GM12892 (cell line): Measurements from ENCODE around the gene CDS1.
"Not testable (repeated sequence)": the region's sequence is repeated elsewhere in the genome, so short reads cannot be mapped to it uniquely, and the experiment has no call there.

Experiments used
- DNase-seq: peaks from one replicate; pipeline ENCODE4 v3.0.0; 2011; ENCODE audit not compliant: insufficient read length
- FAIRE-seq: peaks from 2 replicates; lab custom pipeline; 2011; peaks lifted over from hg19 to GRCh38; lab: Jason Lieb, UNC
- POLR2A ChIP-seq: IDR thresholded peaks from 2 replicates; pipeline ENCODE4 v1.6.1; 2011; ENCODE audit warnings: low read depth, low read length, control low read depth
- POLR2AphosphoS5 ChIP-seq: IDR thresholded peaks from 2 replicates; pipeline ENCODE4 v1.6.1; 2011; ENCODE audit warnings: low read depth, low read length, control low read depth
- TAF1 ChIP-seq: IDR thresholded peaks from 2 replicates; pipeline ENCODE4 v1.6.1; 2011; ENCODE audit warnings: low read depth, mild to moderate bottlenecking, control low read depth, low read length, borderline replicate concordance

Gene CDS1

GRCh38 chr4:84648863-84649647 is 66.1 kb downstream of the CDS1 start:
- no peak for DNase-seq
- FAIRE-seq, result no peak
- no peak for TF ChIP-seq POLR2AphosphoS5
- TF ChIP-seq TAF1, result no peak
- TF ChIP-seq POLR2A, result no peak

- DNase-seq, result no peak
- TF ChIP-seq TAF1, result no peak
- TF ChIP-seq POLR2AphosphoS5, result no peak
- TF ChIP-seq POLR2A, result no peak
- FAIRE-seq, result no peak
These were observed 68.6 kb downstream of the CDS1 start for GRCh38 chr4:84651499-84651898.

- no peak for TF ChIP-seq POLR2A
- TF ChIP-seq TAF1, result no peak
- TF ChIP-seq POLR2AphosphoS5, result no peak
- no peak for FAIRE-seq
- DNase-seq, result no peak
These were observed 69.6 kb downstream of the CDS1 start for GRCh38 chr4:84652478-84652877.

GRCh38 chr4:84660606-84661005 is 77.7 kb downstream of the CDS1 start:
- FAIRE-seq, result no peak
- no peak for DNase-seq
- TF ChIP-seq TAF1 (no peak), POLR2AphosphoS5 (no peak), POLR2A (no peak)

GRCh38 chr4:84661191-84661939 is 78.4 kb downstream of the CDS1 start:
- no peak for FAIRE-seq
- TF ChIP-seq TAF1 (no peak), POLR2A (no peak), POLR2AphosphoS5 (no peak)
- DNase-seq, result no peak

GRCh38 chr4:84664767-84665166 is 81.8 kb downstream of the CDS1 start:
- DNase-seq, FAIRE-seq: not testable (repeated sequence)

GRCh38 chr4:84666439-84666838 is 83.5 kb downstream of the CDS1 start:
- FAIRE-seq, result no peak
- no peak for DNase-seq
- TF ChIP-seq POLR2A, result no peak
- TF ChIP-seq TAF1, result no peak
- TF ChIP-seq POLR2AphosphoS5, result no peak

- FAIRE-seq (no peak), DNase-seq (no peak)
- TF ChIP-seq TAF1, result no peak
- TF ChIP-seq POLR2AphosphoS5, result no peak
- TF ChIP-seq POLR2A, result no peak
These were observed 86.3 kb downstream of the CDS1 start for GRCh38 chr4:84669201-84669600.

- DNase-seq, result no peak
- TF ChIP-seq POLR2AphosphoS5 (no peak), TAF1 (no peak), POLR2A (no peak)
- FAIRE-seq, result no peak
These were observed 89.2 kb downstream of the CDS1 start for GRCh38 chr4:84672177-84672576.

GRCh38 chr4:84673475-84674240 is 90.7 kb downstream of the CDS1 start:
- FAIRE-seq (no peak), DNase-seq (no peak)
- TF ChIP-seq POLR2AphosphoS5 (no peak), POLR2A (no peak), TAF1 (no peak)

- no peak for TF ChIP-seq POLR2A
- TF ChIP-seq TAF1, result no peak
- no peak for TF ChIP-seq POLR2AphosphoS5
- FAIRE-seq (no peak), DNase-seq (no peak)
These were observed 94.2 kb downstream of the CDS1 start for GRCh38 chr4:84677093-84677492.
